Fibroblast of upper back skin (primary cell): ENCODE results near the gene LCE6A.

ENCODE experiments used
- DNase-seq: peaks from one replicate; pipeline ENCODE4 v3.0.0-alpha.2; 2013

LCE6A gene

GRCh38 chr1:152878042-152878441 is 35.4 kb downstream of the LCE6A start, which contains the start of gene SMCP:
TSS of gene SMCP (plus strand) at chr1:152878322. CDS start at chr1:152884423, 6,101 bp downstream.
- no peak for DNase-seq

GRCh38 chr1:152879559-152880198 is 37.0 kb downstream of the LCE6A start:
- no peak for DNase-seq

- no peak for DNase-seq
These were observed 37.7 kb downstream of the LCE6A start for GRCh38 chr1:152880316-152880715.

- no peak for DNase-seq
These were observed 38.3 kb downstream of the LCE6A start for GRCh38 chr1:152880907-152881306.

- DNase-seq, result no peak
These were observed 41.4 kb downstream of the LCE6A start for GRCh38 chr1:152884085-152884484.

GRCh38 chr1:152884506-152884905 is 41.9 kb downstream of the LCE6A start:
- DNase-seq, result no peak

GRCh38 chr1:152884966-152885624 is 42.4 kb downstream of the LCE6A start:
- peak; percentile 68 for DNase-seq

GRCh38 chr1:152886085-152886484 is 43.4 kb downstream of the LCE6A start:
- peak; percentile 27 for DNase-seq

- DNase-seq, result peak; percentile 5
These were observed 44.2 kb downstream of the LCE6A start for GRCh38 chr1:152886758-152887409.

GRCh38 chr1:152888126-152888525 is 45.5 kb downstream of the LCE6A start:
- no peak for DNase-seq
